Peyer's patch (tissue), 4 donors: ENCODE data around the gene SH3TC1.

Experiments
- CTCF ChIP-seq, 6 experiments: fragments of 450-650 bp in 4 of 6; fragments of 200-600 bp in 2 of 6; sonication (generic) in 1 of 6; IDR thresholded peaks; one replicate each; pipeline ENCODE4 v1.5.1; 2017 to 2019; ENCODE audit warnings: antibody characterized with exemption in 6 of 6, mild to moderate bottlenecking in 3 of 6, moderate library complexity in 1 of 6
- POLR2A ChIP-seq, 2 donors: fragments of 450-650 bp; IDR thresholded peaks; one replicate each; pipeline ENCODE4 v1.5.1; 2017; ENCODE audit warnings: antibody characterized with exemption in 2 of 2, mild to moderate bottlenecking in 2 of 2, moderate library complexity in 2 of 2

GRCh38 chr4:8175686-8176085 lies 23.4 kb upstream of the SH3TC1 start:
- TF ChIP-seq CTCF (IDR thresholded peaks at IDR 0.05) (no peak), POLR2A (IDR thresholded peaks at IDR 0.05) (no peak)
